ENCODE measurements around the gene ZCCHC10.

- TF ChIP-seq CTCF (IDR thresholded peaks at IDR 0.05; ENCODE audit: poor library complexity) (no peak), EZH2 (IDR thresholded peaks at IDR 0.05; ENCODE audit: borderline replicate concordance) (no peak), EZH2phosphoT487 (IDR thresholded peaks at IDR 0.05; ENCODE audit: low read depth, severe bottlenecking, unreplicated experiment) (no peak)
Observed at GRCh38 chr5:132953710-132954109, 72.6 kb downstream of the ZCCHC10 start.

Data from hepatocyte (in vitro differentiated cells).